ENCODE data around the gene HGFAC.
"Not testable (repeated sequence)": the region's sequence is repeated elsewhere in the genome, so short reads cannot be mapped to it uniquely, and the experiment has no call there.

The HGFAC gene

DNA sequence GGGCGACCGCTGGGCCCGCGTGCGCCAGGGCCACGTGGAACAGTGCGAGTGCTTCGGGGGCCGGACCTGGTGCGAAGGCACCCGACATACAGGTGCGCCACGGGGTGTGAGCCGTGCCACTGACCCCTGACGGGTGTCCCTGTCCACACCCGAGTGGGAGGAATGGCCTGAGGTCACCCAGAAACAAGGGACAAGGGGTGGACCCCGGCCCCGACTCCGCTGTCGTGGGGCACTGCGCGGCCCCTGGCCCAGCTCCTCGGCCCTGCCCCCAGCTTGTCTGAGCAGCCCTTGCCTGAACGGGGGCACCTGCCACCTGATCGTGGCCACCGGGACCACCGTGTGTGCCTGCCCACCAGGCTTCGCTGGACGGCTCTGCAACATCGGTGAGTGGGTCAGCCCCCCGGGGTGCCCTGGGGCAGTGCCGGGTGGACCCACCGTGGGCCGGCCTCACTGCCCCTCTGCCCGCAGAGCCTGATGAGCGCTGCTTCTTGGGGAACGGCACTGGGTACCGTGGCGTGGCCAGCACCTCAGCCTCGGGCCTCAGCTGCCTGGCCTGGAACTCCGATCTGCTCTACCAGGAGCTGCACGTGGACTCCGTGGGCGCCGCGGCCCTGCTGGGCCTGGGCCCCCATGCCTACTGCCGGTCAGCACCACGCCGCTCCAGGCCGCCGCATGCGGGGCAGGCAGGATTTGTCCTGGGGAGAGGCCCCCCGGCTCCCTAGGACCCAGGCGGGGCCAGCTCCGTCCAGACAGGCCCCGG is 2.8 kb downstream of the HGFAC start:
- no peak for DNase-seq

DNA sequence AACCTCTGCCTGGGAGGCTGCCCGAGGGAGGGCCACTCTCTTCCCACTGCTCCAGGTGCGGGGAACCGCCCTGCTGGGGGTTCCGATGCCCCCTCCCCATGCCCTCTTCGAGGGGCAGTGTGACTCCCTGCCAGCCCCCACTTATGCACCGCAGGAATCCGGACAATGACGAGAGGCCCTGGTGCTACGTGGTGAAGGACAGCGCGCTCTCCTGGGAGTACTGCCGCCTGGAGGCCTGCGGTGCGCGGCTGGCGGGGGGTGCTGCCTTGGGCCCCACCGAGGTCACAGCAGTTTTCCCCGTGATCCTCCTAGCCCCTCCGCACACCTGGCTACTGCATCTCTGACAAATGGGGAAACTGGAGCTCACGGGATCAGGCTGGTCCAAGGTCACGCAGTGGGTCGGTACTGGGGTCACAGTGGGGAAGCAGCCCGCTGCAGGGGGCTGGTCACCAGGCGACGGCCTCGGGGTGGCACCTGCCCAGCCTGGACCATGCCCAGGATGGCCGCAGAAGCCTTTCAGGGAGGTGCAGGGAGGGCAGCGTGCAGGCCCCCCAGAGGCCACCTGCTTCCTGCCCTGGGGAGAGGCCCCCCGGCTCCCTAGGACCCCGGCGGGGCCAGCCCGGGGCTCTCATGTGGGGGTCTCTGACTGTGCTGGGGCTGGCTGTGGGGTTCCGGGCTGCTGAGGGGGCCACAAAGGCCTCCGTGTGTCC is 3.5 kb downstream of the HGFAC start:
- DNase-seq: no peak

DNA sequence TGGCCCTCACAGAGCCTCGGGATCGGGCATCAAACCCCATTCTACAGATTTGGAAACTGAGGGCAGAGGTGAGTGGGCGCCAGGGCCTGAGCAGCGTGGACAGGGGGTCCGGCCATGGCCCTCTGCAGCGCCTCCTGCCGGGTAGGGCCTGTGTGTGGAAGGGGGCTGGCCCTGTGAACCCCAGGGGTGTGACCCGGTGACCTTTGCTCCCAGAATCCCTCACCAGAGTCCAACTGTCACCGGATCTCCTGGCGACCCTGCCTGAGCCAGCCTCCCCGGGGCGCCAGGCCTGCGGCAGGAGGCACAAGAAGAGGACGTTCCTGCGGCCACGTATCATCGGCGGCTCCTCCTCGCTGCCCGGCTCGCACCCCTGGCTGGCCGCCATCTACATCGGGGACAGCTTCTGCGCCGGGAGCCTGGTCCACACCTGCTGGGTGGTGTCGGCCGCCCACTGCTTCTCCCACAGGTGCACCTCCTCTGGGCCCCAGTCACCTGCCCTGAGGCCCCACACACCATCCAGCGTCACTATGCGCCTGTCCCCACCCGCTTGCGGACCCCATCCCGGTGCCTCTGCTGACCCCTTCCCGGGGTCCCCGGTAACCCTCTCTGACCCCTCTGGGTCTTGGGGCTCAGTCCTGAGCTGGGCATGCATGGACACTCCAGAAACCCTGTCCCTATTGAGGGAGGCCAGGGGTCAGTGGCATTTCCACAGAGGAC is 4.2 kb downstream of the HGFAC start:
- DNase-seq: no peak

DNA sequence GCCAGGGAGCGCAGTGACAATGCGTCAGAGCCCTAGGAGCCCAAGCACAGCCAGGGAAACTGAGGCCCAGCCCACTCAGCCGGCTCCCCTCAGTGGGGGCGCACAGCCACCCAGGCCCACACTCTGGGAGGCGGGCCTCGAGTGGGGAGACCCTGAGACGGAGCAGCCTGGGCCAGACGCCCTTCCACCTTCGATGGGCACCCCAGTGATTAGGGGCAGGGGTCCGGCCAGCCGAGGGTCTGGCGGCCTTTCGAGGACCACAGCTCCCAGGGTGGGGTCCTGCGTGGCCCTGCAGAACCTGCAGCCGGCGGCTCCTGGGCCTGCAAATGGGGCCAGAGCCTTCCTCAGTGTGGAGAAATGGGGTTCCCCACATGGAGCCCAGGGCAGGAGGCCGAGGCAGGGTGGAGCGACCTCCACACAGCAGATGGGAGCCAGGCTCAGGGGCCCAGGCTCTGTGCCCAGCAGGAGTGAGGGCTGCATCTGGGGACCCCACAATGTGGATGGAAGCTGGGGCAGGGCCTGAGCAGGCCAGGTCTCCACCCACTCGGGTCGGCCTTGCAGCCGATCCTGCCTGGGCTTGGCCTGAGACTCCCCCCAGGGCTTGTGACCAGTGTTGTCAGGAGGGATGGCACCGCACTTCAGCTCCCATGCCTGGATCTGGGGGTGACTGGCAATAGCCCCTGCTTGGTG is 5.0 kb downstream of the HGFAC start:
- no peak for DNase-seq

GRCh38 chr4:3447431-3448395 is 5.9 kb downstream of the HGFAC start:
- DNase-seq: no peak

DNA sequence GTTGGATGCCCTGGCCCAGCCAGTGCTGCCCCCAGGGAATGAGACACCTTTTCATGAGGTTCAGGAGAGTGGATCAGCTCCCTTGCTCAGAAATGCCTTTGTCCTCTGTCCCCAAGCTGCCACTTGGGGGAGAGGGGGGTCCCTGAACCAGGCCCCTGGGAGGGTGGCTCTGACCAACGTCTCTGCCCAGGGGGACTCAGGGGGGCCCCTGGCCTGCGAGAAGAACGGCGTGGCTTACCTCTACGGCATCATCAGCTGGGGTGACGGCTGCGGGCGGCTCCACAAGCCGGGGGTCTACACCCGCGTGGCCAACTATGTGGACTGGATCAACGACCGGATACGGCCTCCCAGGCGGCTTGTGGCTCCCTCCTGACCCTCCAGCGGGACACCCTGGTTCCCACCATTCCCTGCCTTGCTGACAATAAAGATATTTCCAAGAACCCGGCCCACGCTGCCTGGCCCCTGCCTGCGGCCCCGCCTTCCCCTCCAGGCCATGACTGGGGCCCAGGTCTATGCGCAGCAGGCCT is 7.3 kb downstream of the HGFAC start:
- DNase-seq: no peak

DNA sequence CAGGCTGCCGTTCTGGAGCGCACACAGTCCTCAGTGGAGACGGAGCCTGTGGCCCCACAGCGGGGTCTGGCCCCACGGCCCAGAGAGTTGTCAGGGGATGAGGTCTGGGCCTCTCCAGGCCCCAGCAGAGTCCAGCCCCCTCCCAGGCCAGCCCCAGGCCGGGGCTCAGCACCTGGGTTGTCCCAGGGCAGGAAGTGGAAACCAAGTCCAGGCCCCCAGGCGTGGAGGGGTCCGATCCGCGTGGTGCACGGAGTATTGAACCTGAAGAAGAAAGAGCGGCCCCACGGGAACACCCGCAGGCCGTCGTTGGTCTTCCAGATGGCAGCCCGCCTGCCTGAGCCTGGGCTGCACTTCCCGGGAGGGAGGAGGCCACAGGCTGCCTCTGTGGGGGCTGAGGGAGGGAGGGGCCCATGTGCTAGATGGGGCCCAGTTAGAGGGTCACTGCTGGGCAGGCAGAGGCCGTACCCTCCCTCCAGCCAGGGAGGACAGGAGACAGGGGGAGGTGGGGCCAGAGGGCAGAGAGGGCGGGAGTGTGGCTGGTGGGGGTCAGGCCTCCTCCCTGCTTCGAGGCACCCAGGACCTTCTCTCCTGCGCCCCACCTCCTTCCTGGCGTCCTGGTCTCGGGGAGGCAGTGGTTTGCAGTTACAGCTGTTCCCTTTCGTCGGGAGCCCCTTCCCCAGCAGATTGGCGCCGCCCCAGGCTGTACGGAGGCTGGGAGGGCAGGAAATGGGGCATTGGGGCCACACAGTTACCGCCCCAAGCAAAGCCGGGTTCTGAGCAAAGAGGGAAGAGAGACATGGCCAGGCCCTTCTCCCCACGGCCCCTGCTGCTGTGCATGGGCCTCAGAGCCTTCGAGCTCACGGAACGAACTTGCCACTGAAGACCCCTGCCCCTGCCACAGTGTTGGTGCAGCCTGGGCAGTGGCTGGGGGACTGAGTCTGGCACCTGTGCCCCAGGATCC is 8.1 kb downstream of the HGFAC start:
- no peak for DNase-seq

DNA sequence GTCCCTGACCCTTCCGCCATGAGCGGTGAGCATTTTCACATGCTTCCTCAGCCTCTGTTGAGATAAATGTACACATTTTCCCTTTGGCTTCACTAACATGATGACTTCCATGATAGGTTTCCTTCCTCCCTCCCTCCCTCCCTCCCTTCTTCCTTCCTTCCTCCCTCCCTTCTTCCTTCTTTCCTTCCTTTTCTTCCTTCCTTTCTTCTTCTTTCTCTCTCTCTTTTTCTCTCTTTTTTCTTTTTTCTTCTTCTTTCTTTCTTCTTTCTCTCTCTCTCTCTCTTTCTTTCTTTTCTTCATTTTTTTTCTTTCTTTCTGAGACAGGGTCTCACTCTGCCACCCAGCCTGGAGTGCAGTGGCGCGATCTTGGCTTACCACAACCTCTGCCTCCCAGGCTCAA is 8.9 kb downstream of the HGFAC start:
- no peak for DNase-seq

- no peak for DNase-seq
Measured at GRCh38 chr4:3451956-3452355, 10.2 kb downstream of the HGFAC start.

- DNase-seq: no peak
Measured at GRCh38 chr4:3452376-3452775, 10.6 kb downstream of the HGFAC start.

- not testable (repeated sequence) for DNase-seq
Measured at GRCh38 chr4:3455596-3455995, 13.8 kb downstream of the HGFAC start.

GRCh38 chr4:3458371-3458770 is 16.6 kb downstream of the HGFAC start:
- DNase-seq: no peak

DNA sequence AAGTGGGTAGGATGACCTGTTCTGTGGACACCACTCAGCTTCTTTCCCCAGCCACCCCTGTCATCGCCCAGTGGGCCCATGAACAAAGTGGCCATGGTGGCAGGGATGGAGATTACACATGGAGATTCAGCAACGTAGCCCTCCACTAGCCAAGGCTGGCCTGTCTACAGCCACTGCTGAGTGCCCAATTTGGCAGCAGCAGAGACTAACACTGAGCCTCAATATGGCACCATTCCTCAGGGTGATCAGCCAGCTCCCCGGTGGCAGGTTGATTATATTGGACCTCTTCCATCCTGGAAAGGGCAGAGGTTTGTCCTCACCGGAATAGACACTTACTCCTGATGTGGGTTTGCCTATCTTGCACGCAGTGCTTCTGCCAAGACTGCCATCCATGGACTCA is 17.4 kb downstream of the HGFAC start:
- DNase-seq: not testable (repeated sequence)

DNA sequence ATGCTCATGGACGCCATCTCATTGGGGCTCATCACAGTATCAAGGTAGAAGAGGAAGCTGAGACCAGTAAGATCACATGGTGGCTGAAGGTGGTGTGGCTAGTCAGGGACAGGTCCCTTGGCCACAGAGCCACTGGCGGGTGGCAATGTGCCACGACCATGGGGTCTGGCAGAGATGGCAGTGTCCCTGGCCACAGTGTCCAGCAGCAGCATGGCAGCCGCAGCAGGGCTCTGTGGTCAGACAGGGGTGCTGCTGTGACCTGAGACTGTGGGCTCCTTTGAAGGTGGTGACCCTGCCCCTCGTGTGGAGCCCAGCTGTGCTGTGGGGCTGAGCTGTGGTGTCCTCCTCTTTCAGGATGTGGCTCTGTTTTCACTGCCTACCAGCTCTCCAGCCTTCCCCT is 19.2 kb downstream of the HGFAC start:
- no peak for DNase-seq

DNA sequence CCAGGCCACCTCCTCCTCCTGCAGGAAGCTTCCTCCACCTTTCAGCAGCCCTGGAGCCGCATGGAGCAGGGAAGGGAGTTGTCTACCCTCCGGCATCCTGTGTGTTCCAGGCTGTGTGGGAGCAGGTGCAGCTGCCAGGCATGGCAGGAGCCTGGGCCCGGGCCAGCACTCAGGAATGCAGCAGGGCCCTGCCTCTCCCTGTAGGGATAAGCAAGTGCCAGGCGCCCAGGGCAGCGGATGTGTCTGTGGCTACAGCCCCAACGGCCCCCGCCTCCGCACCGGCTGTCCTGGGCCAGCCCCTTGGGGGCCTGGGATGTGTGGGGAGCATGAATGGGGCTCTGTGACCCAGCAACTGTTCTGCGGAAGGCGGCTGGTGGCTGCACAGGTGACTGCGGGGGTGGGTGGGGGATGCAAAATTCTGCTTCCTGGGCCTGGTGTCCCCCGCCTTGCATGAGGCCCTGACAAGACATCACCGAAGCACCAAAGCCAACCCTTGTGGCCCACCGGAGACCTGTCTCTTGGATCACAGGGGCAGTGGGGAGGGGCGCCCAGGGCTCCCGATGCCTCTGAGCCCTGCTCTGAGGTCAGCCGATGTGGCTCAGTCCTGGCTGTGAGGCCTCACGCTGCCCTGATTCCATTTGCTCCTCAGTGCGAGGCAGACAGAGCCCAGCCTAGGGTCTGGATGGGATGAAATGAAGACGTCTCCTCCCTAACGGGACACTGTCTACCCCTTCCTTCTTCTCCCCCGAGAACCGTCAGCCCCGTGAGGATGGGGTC is 19.9 kb downstream of the HGFAC start:
- no peak for DNase-seq

GRCh38 chr4:3462321-3462789 is 20.6 kb downstream of the HGFAC start:
- no peak for DNase-seq

DNA sequence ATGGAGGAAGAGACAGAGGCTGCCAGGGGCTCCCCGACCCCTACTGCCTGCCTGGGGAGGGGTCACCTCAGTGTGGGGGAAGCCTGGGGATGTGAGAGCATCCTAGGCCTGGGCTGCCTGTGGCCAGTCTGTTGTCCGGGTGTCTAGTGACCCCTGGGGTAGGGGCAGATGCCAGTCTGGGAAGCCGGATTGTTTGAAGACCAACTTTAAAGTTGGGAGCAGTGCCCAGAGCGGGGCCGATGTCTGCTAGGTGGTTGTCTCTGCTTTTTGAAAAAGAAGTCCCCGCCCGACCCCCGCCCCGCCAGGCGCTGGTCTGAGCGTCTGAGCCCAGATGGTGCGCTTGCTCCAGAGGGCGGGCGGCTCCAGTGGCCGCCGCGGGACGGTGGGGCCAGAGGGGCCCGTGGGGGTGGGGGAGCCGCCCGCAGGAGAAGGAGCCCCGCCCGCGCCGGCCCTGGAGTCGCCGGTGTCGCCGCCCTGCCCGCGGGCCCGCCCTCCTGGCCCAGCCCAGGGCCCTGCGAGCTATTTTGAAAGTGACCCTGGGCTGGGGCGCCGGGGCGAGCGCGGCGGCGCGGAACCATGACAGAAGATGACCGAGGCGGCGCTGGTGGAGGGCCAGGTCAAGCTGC is 21.1 kb downstream of the HGFAC start, which contains the start of gene DOK7:
Gene DOK7 (plus strand): TSS at position 517 of the 626 bp plus-strand sequence. CDS start 70 bp downstream, at position 587.
- no peak for DNase-seq

GRCh38 chr4:3463556-3464348 is 22.0 kb downstream of the HGFAC start:
- DNase-seq: no peak
